PC-9 (cell line): Measurements from ENCODE around the gene KIF16B. TPM values are rescaled to one million over a fixed set of nuclear protein-coding genes. Genes with fewer than 3 reads are reported as not detected.

Experiments used
- BruUV-seq: library from RNA; stranded (reverse); fragments of 400-500 nt; replicated peaks from 2 replicates; lab custom pipeline; 2021; lab: Mats Ljungman, UMichigan
- CTCF ChIA-PET: fragments of 300-600 bp; sonication (Branson Sonifier 250); formaldehyde crosslinking; loops from one replicate; lab custom pipeline; 2022; ENCODE audit warnings: antibody characterized with exemption; lab: Charles Lee
- POLR2A ChIA-PET: fragments of 300-600 bp; sonication (Branson Sonifier 250); formaldehyde crosslinking; loops from one replicate; lab custom pipeline; 2022; ENCODE audit warnings: antibody characterized with exemption; ENCODE audit not compliant: unreplicated experiment; lab: Charles Lee
- DNase-seq, 2 experiments: peaks; one replicate each; pipeline versions ENCODE4 v3.0.0 to v3.0.0-alpha.2; 2015 to 2022; ENCODE audit warnings: mixed read lengths in 1 of 2
- H2AFZ ChIP-seq: fragments of 200-600 bp; sonication (generic); 2 replicates; pipeline ENCODE4 v1.8.1; 2017; ENCODE audit warnings: antibody characterized with exemption
- H3F3A ChIP-seq: fragments of 200-600 bp; sonication (generic); 2 replicates; pipeline ENCODE4 v1.8.1; 2017; ENCODE audit warnings: antibody characterized with exemption, mild to moderate bottlenecking, low read depth; ENCODE audit not compliant: insufficient read depth
- H3K27ac ChIP-seq: fragments of 200-600 bp; sonication (generic); 2 replicates; pipeline ENCODE4 v1.6.1; 2016; ENCODE audit warnings: mixed run types
- H3K27me3 ChIP-seq: fragments of 200-600 bp; sonication (generic); 2 replicates; pipeline ENCODE4 v1.6.1; 2016; ENCODE audit warnings: low read depth, mixed run types; ENCODE audit not compliant: insufficient read depth
- H3K36me3 ChIP-seq: fragments of 200-600 bp; sonication (generic); 2 replicates; pipeline ENCODE4 v1.6.1; 2016; ENCODE audit warnings: low read depth, mixed run types
- H3K4me1 ChIP-seq: fragments of 200-600 bp; sonication (generic); replicated peaks from 2 replicates; pipeline ENCODE4 v1.6.1; 2016; ENCODE audit warnings: mixed run types; ENCODE audit not compliant: insufficient read depth
- H3K4me2 ChIP-seq: fragments of 200-600 bp; sonication (generic); 2 replicates; pipeline ENCODE4 v1.6.1; 2017; ENCODE audit warnings: mixed run types
- H3K4me3 ChIP-seq: fragments of 200-600 bp; sonication (generic); 2 replicates; pipeline ENCODE4 v1.6.1; 2016; ENCODE audit warnings: mixed run types
- H3K79me2 ChIP-seq: fragments of 200-600 bp; sonication (generic); 2 replicates; pipeline ENCODE4 v1.6.1; 2017; ENCODE audit warnings: low read depth, mixed run types
- H3K9me2 ChIP-seq: fragments of 200-600 bp; sonication (generic); 2 replicates; pipeline ENCODE4 v1.8.1; 2017; ENCODE audit warnings: mild to moderate bottlenecking; ENCODE audit not compliant: insufficient read depth
- H3K9me3 ChIP-seq: fragments of 200-600 bp; sonication (generic); 2 replicates; pipeline ENCODE4 v1.8.1; 2016; ENCODE audit warnings: low read depth; ENCODE audit not compliant: insufficient read depth
- H4K20me1 ChIP-seq: fragments of 200-600 bp; sonication (generic); 2 replicates; pipeline ENCODE4 v1.8.1; 2017; ENCODE audit not compliant: insufficient read depth
- EZH2 ChIP-seq: fragments of 200-600 bp; sonication (generic); IDR thresholded peaks from 2 replicates; pipeline ENCODE4 v1.8.0; 2017; ENCODE audit warnings: antibody characterized with exemption, low read depth
- intact Hi-C: fragments of 100-400 bp; cut with micrococcal nuclease; formaldehyde crosslinking; loops from one replicate; pipeline ENCODE4 v1.10.0; 2022; ENCODE audit not compliant: unreplicated experiment
- total RNA-seq: library from RNA; stranded (reverse); gene quantifications from 2 replicates; pipeline ENCODE4 v1.2.3, GENCODE V29; 2021
- TF ChIP-seq, protein P1 (sequence below): fragments of 200-600 bp; sonication (generic); conservative IDR thresholded peaks from 2 replicates; pipeline ENCODE4 v1.6.1; 2017; ENCODE audit warnings: mixed run types, antibody characterized with exemption, mild to moderate bottlenecking, moderate library complexity

The KIF16B gene
- total RNA-seq, 1 experiment from 2014 or later, result 17.6 TPM

DNA sequence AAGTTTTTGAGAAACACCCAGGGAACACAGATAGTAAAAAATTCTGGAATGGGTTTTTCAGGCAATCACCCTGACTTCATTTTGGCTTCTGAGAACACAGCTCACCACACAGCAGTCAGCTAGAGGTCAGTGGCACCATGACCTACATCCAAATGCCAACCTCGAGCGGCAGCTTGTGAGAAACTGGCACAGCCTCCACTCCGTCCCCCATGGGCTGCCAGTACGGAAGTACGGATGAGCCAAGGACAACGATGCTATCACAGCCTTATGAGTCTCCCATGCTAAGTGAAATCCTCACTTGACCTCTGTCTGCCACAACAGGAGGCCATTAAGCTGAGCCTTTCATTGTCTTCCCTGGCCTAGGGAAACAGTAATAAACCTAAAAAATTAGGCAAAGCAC, 32.0 kb downstream of the KIF16B start:
- no peak overlapping the region for H3K4me3 ChIP-seq
- ChIA-PET POLR2A (no interaction called here), CTCF (no interaction called here)
- H3F3A ChIP-seq, result no peaks in the 10 kb centered on the region
- H3K27ac ChIP-seq, result no peak overlapping the region
- DNase-seq, result no peak
- no peaks in the 10 kb centered on the region for H3K36me3 ChIP-seq
- no peaks in the 10 kb centered on the region for H3K79me2 ChIP-seq
- no peak overlapping the region for H3K4me2 ChIP-seq
- intact Hi-C loops, result no loop called here
- TF ChIP-seq, protein P1, sequence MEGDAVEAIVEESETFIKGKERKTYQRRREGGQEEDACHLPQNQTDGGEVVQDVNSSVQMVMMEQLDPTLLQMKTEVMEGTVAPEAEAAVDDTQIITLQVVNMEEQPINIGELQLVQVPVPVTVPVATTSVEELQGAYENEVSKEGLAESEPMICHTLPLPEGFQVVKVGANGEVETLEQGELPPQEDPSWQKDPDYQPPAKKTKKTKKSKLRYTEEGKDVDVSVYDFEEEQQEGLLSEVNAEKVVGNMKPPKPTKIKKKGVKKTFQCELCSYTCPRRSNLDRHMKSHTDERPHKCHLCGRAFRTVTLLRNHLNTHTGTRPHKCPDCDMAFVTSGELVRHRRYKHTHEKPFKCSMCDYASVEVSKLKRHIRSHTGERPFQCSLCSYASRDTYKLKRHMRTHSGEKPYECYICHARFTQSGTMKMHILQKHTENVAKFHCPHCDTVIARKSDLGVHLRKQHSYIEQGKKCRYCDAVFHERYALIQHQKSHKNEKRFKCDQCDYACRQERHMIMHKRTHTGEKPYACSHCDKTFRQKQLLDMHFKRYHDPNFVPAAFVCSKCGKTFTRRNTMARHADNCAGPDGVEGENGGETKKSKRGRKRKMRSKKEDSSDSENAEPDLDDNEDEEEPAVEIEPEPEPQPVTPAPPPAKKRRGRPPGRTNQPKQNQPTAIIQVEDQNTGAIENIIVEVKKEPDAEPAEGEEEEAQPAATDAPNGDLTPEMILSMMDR, result no peak
- no peak for TF ChIP-seq EZH2
- no peaks in the 10 kb centered on the region for H4K20me1 ChIP-seq
- H3K9me3 ChIP-seq, result no peaks in the 10 kb centered on the region
- no TSS peak for BruUV-seq
- H3K27me3 ChIP-seq, result no peaks in the 10 kb centered on the region
- H3K4me1 ChIP-seq, result 0 out of 2 replicates have a peak, but pooled peaks cover 7% of the 10 kb centered on the region
- no peak overlapping the region for H2AFZ ChIP-seq
- no peaks in the 10 kb centered on the region for H3K9me2 ChIP-seq

DNA sequence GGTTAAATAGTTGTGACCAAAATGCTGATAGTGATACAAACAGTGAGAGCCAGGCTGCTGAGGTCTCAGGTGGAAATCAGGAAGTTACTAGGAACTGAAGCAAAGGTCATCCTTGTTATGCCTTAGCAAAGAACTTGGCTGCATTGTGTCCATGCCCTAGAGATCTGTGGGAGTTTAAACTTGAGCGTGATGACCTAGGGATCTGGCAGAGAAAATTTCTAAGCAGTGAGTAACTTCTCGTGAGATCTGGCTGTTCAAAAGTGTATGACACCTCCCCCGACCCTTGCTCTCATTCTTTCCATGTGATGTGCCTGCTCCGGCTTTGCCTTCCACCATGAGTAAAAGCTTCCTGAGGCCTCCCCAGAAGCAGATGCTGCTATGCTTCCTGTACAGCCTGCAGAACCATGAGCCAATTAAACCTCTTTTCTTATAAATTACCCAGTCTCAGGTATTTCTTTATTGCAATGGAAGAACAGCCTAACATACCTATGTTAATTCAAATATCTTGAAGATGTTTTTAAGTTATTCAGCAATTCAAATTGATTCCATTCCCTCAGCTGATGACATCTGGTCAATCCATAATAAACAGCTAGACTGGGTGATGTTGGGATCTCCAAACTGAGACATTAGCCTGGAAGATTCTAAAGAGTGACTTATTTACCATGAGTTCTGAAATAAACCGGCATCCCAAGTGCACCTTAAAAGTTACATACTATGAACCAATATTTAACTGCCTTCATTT, 33.8 kb downstream of the KIF16B start:
- POLR2A ChIA-PET, result no interaction called here

DNA sequence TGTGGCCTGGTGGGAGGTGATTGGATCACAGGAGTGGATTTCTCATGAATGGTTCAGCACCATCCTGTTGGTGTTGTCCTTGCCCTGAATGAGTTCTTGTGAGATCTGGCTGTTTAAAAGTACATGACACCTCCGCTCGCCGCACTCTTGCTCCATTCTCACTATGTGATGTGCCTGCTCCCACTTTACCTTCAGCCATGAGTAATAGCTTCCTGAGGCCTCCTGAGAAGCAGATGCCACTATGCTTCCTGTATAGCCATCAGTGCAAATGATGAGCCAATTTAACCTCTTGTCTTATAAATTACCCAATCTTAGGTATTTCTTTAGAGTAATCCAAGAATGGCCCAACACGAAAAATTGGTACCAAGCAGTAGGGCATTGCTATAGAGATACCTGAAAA, 34.5 kb downstream of the KIF16B start:
- intact Hi-C loops, result no loop called here
- H3K9me3 ChIP-seq, result 0 out of 2 replicates have a peak, but pooled peaks cover 7% of the 10 kb centered on the region
- H3K4me2 ChIP-seq, result no peak overlapping the region
- H3K27me3 ChIP-seq, result no peaks in the 10 kb centered on the region
- no TSS peak for BruUV-seq
- TF ChIP-seq, protein P1, result no peak
- no peak for TF ChIP-seq EZH2
- no peak overlapping the region for H3K27ac ChIP-seq
- no peak overlapping the region for H3K4me3 ChIP-seq
- no peak for DNase-seq
- ChIA-PET POLR2A (no interaction called here), CTCF (no interaction called here)
- H3K9me2 ChIP-seq, result no peaks in the 10 kb centered on the region
- no peaks in the 10 kb centered on the region for H3F3A ChIP-seq
- no peaks in the 10 kb centered on the region for H3K36me3 ChIP-seq
- no peaks in the 10 kb centered on the region for H4K20me1 ChIP-seq
- H3K4me1 ChIP-seq, result 0 out of 2 replicates have a peak, but pooled peaks cover 7% of the 10 kb centered on the region
- H2AFZ ChIP-seq, result no peak overlapping the region
- H3K79me2 ChIP-seq, result no peaks in the 10 kb centered on the region

More for the DNA sequence above, 33.8 kb downstream of the KIF16B start:
- H3K9me2 ChIP-seq, result no peaks in the 10 kb centered on the region
- intact Hi-C loops, result no loop called here
- no peak overlapping the region for H2AFZ ChIP-seq
- no peak overlapping the region for H3K27ac ChIP-seq
- no peaks in the 10 kb centered on the region for H3K36me3 ChIP-seq
- no peaks in the 10 kb centered on the region for H3K27me3 ChIP-seq
- no peaks in the 10 kb centered on the region for H3F3A ChIP-seq
- no peak overlapping the region for H3K4me3 ChIP-seq
- H3K79me2 ChIP-seq, result no peaks in the 10 kb centered on the region
- CTCF ChIA-PET, result no interaction called here
- TF ChIP-seq, protein P1, result no peak
- no peak for TF ChIP-seq EZH2
- H3K4me2 ChIP-seq, result no peak overlapping the region
- no peak for DNase-seq
- H3K4me1 ChIP-seq, result 0 out of 2 replicates have a peak, but pooled peaks cover 7% of the 10 kb centered on the region
- no peaks in the 10 kb centered on the region for H4K20me1 ChIP-seq
- H3K9me3 ChIP-seq, result 0 out of 2 replicates have a peak, but pooled peaks cover 7% of the 10 kb centered on the region
- no TSS peak for BruUV-seq
